SW480 (cell line): ENCODE results near the gene BRCA2.

ENCODE experiments used
- DNase-seq: peaks from one replicate; pipeline ENCODE4 v3.0.0-alpha.2; 2016; ENCODE audit warnings: low spot score

BRCA2 gene

DNA sequence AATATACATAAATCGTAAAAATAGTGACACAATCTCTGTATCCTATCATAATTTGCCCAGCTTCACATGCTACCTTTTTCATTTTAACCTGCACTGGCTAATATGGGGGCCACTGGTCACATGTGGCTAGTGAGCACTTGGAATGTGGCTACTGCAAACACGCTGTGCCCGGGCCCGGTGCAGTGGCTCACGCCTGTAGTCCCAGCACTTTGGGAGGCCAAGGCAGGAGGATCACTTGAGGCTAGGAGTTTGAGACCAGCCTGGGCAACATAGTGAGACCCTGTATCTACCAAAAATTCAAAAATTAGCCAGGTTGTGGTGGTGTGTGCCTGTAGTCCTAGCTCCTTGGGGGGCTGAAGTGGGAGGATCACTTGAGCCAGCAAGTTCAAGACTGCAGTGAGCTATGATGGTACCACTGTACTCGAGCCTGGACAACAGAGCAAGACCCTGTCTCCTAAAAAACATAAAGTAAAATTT, 114.2 kb downstream of the BRCA2 start:
- DNase-seq, result no peak

DNA sequence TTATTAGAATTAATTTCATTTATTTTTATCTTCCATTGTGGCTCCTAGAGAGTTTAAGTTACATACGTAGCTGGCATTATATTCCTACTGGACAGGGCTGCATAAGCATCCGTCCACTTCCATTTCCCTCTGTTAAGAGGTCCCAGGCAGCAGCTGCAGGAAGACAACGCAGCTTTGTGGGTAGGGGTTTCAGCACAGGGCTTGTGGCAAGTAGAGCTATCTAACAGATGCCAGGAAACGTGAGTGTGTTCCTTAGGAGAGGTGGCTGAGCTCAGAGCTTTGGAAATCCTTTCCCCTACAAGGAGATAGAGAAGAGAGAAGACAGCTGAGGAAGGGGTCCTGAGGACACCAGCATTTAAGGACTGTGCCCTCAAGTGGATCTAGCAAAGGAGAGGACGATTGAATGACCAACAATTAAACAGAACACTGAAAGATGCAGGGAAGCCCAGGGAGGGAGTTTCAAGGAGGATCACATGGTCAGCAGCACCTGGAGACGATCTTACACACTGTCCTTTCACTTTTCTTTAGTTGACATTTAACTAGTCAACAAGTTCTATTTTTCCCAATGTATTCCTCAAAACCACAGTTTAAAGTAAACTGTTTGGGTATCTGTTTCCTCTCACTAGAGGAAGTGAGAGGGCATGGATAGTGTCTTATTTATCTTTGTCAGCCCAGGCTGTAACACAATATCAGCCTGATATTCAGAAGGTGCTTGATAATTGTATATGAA, 114.9 kb downstream of the BRCA2 start:
- DNase-seq, result no peak

DNA sequence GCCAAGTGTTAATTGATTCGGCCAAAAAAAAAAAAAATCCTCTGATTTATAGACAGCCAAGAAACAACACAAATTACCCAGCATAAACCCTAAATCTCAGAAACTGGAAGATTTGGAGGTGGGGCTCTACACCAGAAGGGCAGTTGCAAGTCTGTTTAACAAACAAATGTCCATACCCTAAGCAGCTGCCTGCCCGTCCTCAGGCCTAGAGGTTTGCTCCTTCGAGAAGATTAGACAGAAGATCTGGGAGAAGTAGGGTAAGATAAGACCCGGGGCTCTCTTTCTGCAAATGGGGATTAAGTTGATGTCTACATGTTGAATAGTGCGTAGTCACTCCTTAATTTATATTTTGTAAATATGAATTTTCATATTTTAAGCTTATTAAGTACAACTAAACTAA, 116.1 kb downstream of the BRCA2 start:
- no peak for DNase-seq

DNA sequence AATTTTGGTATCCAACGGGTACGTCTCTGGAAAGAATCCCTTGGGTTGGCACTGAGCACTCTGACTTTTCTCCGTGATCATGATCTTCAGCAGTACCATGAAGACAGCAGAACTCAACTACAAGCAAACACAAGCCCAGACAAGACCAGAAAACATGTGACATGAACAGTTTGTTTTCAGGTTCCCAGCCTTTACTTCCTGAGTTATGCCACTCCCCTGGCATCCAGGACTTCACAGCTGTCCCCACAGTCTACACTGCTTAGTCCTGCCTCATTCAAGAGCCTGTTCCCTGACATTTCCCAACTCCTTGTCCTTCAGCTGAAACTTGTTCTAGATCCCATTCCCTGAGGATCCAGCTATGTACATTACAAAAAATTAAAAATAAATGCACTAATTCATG, 117.5 kb downstream of the BRCA2 start:
- no peak for DNase-seq

DNA sequence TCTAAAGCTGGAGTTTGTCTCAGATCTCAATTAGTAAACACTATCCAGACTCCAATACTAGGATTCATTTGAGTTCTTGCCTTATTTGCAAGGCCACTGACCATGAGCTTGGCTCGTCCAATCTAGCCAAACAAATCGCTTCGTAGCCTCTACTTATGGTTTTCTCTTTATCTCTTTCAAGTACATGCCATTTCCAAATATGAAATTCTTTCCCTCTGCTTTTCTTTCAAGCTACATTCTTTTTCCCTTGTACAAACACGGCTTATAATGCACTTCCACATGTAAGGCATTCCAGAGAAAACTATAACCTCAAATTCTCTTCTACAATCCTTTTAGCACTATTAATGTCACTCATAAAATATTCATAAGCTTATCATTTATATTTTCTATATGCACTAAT, 123.6 kb downstream of the BRCA2 start:
- DNase-seq, result no peak

DNA sequence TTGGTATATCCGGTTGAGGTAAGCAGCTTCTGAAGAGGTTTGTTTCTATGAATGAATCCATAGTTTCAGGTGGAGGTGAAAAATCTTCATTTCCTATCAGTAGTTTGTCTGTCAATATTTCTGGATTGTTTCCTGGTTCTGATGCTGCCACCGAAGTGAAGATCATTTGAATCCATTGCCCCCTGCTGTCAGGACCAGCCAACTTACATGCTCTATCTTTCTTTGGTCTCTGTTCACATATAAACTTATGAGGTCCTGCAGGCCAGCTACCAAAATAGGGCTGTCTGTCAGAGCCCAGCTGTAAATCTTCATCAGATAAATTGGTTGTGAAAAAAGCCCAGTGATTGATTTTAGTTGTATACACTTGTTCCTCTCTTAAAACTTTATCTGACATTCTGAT, 127.8 kb downstream of the BRCA2 start:
- peak; percentile 54 for DNase-seq

DNA sequence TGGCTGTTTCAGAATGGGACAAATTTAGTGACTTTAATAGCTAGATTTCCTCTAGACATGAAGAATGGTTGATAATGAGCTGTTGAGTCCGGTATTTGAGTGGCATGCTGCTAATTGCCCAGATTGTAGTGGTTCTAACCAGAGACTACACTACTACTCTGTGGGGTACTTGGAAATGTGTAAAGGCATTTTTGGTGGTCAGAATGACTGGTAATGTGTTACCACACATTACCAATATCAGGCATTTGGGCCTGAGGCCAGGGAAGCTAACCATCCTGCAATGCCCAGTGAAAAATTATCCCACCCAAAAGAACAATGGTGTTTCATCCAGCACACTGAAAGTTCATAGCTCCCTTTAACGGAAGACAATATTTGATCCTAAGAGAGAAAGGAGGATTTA, 130.2 kb downstream of the BRCA2 start:
- no peak for DNase-seq

DNA sequence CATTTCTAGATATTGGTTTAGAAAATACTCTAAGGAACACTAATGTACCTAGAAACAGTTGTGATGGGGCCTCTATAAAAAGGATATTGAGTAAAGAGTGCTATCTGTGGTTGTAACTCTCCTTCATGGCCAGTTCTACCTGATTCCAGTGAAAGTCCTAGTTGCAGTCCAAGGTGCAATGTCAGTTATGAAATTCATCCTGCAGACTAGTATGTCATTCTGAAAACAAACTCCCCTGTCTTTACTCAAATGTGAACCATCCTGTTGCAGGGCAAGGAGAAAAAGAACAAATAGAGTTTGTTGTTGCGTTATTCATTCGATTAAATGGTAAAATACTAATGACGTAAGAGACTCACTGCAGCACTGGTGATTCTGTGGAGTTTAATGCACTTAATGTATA, 130.9 kb downstream of the BRCA2 start:
- no peak for DNase-seq

DNA sequence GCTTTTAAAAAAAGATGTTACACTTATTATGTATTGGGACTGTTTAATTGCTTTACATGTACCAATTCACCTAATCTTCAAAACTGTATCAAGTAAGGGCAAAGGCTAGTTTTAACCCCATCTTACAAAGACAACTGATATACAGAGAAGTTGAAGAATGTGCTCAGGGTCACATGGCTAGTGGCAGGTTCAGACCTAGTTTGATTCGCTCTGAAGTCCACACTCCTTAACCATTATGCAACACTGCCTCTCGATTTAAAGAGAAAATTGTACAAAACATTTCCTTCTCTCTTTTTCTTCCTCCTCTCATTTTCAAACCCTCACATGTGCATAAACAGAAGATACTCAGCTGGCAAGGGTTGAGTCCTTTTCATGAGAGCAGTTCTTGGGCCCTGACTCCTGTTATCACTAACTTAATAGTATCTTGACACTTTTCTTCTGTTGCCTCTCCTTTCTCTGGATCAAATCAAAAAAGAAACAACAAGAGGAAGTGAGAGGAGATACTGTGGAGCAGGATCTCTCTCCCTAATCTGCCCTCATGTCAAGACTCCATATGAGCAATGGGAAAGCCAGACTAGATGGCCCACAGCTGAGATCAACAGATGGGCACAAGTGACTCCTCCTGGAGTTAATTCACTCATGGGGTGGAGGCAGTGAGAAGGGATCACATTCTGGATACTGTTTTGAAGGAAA, 131.6 kb downstream of the BRCA2 start:
- no peak for DNase-seq

DNA sequence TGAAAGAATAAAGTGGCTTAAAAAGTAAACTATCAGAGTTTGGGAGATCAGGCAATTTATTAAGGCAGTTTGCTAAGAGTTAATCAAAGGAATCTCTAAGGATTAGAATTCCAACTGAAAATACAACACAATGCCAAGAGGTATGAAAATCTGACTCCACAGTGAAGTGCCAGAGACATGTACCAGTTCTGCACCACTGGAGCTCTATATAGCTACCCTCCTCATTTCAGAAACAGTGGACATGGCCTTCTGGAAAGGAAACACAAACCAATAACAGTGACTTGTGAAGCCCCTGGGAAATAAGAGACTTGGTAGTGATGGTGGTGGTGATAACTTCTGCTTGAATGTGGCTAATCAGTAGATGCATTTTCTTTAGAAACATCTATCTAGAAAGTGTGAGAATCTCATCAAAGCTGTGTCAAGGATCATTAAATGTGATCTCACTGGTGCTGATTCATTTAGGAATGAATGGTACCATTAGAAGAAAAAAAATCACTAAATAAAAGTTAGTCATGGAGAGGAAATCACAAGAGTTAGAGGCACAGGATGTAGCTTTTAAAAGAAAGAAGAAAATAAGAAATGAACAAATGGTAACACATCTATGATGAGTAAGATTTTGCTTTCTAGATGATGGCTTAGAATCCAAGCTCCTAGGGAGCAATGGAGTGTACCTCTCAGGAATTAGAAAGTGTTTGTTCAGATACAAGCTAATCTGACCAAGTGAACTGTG, 132.8 kb downstream of the BRCA2 start:
- no peak for DNase-seq

DNA sequence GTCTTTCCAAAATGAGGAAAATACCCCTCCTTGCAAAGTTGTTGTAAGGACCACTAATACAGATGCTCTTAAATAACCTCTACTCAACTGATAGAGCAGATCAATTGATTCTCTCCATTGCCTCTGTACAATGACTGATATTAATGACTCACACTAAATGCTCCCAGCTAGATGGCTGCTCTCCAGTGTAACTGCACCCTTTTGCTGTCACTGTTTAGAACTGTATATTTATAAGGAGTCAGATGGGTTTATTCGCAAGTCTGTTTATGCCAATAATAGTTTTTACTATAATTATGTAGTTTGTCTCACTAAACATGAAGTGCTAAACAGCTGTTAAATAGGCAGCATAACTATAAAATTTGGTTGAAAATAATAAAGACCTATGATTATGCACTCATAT, 133.7 kb downstream of the BRCA2 start:
- no peak for DNase-seq
